Activated CD8-positive, alpha-beta T cell treated with anti-CD3 and anti-CD28 coated beads, Interleukin-2, amount 10 ng/mL, durations not matched to agents 7 days and 5 days (primary cell): ENCODE results near the gene USP20. TPM values are rescaled to one million over a fixed set of nuclear protein-coding genes. Genes with fewer than 3 reads are reported as not detected.

Experiments used
- ATAC-seq: fragments of 150-1000 bp; cut with Tn5 transposase; one replicate; pipeline ENCODE4 v1.10.0; 2021; ENCODE audit warnings: moderate library complexity
- CTCF ChIA-PET: fragments of 350-600 bp; sonication (Branson Sonifier 250); formaldehyde crosslinking; loops from one replicate; lab custom pipeline; 2021; ENCODE audit warnings: antibody characterized with exemption; lab: Charles Lee
- POLR2A ChIA-PET: fragments of 350-600 bp; sonication (Branson Sonifier 250); formaldehyde crosslinking; loops from one replicate; lab custom pipeline; 2021; ENCODE audit warnings: antibody characterized with exemption; lab: Charles Lee
- DNase-seq: peaks from one replicate; pipeline ENCODE4 v3.0.0-alpha.2; 2020
- H3K27ac Mint-ChIP-seq: one replicate; pipeline ENCODE4 v1.8.0; 2021; ENCODE audit warnings: mild to moderate bottlenecking, mixed read lengths
- H3K27me3 Mint-ChIP-seq: one replicate; pipeline ENCODE4 v1.8.0; 2021; ENCODE audit warnings: low read depth, mixed read lengths
- H3K36me3 Mint-ChIP-seq: one replicate; pipeline ENCODE4 v1.8.0; 2021; ENCODE audit warnings: low read depth, mixed read lengths
- H3K4me1 Mint-ChIP-seq: one replicate; pipeline ENCODE4 v1.8.0; 2021; ENCODE audit warnings: low read depth, mixed read lengths
- H3K4me3 Mint-ChIP-seq: one replicate; pipeline ENCODE4 v1.8.0; 2021; ENCODE audit warnings: mild to moderate bottlenecking, mixed read lengths
- H3K9me3 Mint-ChIP-seq: one replicate; pipeline ENCODE4 v1.8.0; 2022; ENCODE audit warnings: mixed read lengths; ENCODE audit not compliant: insufficient read depth
- total RNA-seq, 2 experiments: library from RNA; stranded (reverse); gene quantifications; one replicate each; pipeline ENCODE4 v1.2.3, GENCODE V29; 2021

Gene USP20
- total RNA-seq, 2 experiments from 2014 or later = 86.2 to 87.4 TPM

DNA sequence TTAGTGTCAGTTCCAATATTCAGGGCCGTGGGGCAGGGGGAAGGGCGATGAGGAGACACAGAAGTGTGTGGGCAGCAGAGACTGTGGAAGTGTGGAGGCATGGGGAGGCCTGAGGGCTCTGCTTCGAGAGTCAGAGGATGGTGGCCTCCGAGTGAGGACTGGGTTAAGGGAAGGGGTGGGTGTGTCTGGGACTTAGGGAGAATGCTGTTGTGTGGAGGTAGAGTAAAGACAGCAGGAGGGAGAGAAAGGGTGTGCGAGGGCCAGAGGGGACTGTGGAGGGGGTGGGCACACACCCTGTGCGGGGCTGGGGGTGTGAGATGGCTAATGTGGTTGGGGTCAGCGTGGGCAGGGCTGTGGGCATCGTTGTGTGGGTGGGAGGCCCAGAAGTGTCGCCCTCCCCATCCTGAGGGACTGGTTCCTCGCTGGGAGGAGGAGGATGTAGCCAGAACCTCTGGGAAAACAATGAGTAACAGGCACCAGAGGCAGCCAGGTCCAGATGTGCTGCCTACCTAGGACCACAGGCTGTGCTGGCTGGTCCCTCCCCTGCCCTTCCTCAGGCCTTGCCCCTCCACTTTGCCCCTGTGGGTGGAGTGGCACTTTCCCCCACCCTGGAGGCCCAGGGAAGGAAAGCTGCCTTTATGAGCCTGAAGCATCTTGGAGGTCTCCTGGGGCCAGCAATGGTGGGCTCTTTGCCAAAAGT is 4.2 kb downstream of the USP20 start:
- DNase-seq = no peak
- H3K27ac Mint-ChIP-seq = peak overlapping the region; percentile 90
- H3K36me3 Mint-ChIP-seq = peaks cover 51% of the 10 kb centered on the region
- peaks cover 61% of the 10 kb centered on the region for H3K4me1 Mint-ChIP-seq
- H3K4me3 Mint-ChIP-seq = peak overlapping the region; percentile 66
- POLR2A ChIA-PET = interaction anchor here (0.9 to 1.7 kb wide), 5 partner anchors 25 to 47 kb away, joined by 4 to 7 read pairs (median 5); no protein-coding TSS in a partner anchor
- H3K27me3 Mint-ChIP-seq = no peaks in the 10 kb centered on the region
- no peaks in the 10 kb centered on the region for H3K9me3 Mint-ChIP-seq
- no peak for ATAC-seq
- CTCF ChIA-PET = interaction anchor here (0.7 to 2.2 kb wide), 7 partner anchors 9 to 48 kb away, joined by 3 to 8 read pairs (median 5); no protein-coding TSS in a partner anchor

- Mint-ChIP-seq H3K9me3 (no peaks in the 10 kb centered on the region), H3K4me3 (peak overlapping the region; percentile 12), H3K4me1 (peaks cover 62% of the 10 kb centered on the region), H3K36me3 (peaks cover 48% of the 10 kb centered on the region), H3K27me3 (no peaks in the 10 kb centered on the region), H3K27ac (peak overlapping the region; percentile 77)
- CTCF ChIA-PET = no interaction called here
- DNase-seq = no peak
- POLR2A ChIA-PET = no interaction called here
- ATAC-seq = no peak
These were observed 4.8 kb downstream of the USP20 start for GRCh38 chr9:129840034-129840433.

DNA sequence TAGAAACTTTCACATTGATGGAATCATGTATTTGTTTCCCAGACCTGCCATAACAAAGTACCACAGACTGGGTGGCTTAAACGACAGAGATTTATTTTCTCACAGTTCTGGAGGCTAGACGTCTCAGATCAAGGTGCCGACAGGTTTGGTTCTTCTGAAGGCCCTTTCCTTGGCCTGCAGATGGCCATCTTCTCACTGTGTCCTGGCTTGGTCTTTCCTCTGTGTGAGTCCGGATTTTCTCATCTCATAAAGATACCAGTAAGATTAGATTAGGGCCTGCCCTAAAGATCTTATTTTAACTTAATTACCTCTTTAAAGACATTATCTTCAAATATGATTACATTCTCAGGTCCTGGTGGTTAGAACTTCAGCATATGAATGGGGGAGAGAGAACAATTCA is 5.8 kb downstream of the USP20 start:
- H3K27ac Mint-ChIP-seq = peak overlapping the region; percentile 29

DNA sequence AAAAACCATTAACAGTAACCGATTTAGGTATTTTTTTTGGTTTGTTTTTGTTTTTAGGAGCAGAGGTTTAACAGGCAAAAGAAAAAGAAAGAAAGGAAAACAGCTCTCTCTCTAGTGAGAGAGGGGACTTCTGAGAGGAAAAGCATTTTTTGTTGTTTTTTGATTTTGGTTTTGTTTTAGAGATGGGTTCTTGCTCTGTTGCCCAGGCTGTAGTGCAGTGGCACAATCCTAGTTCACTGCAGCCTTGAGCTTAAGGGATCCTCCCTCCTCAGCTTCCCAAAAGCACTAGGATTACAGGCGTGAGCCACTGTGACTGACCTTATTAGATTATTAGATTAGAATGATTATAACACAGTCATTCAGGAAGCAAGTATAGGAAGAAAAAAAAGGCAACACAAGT is 10.1 kb downstream of the USP20 start:
- Mint-ChIP-seq H3K9me3 (no peaks in the 10 kb centered on the region), H3K4me3 (no peak overlapping the region), H3K27ac (peak overlapping the region; percentile 66), H3K4me1 (peaks cover 47% of the 10 kb centered on the region), H3K27me3 (no peaks in the 10 kb centered on the region), H3K36me3 (peaks cover 37% of the 10 kb centered on the region)
- ATAC-seq (no peak), DNase-seq (no peak)
- ChIA-PET POLR2A (interaction anchor here (0.7 kb wide), 1 partner anchor 53 kb away, joined by 3 read pairs; no protein-coding TSS in a partner anchor), CTCF (no interaction called here)

More for the DNA sequence above, 5.8 kb downstream of the USP20 start:
- no peaks in the 10 kb centered on the region for H3K27me3 Mint-ChIP-seq
- H3K9me3 Mint-ChIP-seq = no peaks in the 10 kb centered on the region
- ATAC-seq = no peak
- no peak for DNase-seq
- H3K36me3 Mint-ChIP-seq = peaks cover 45% of the 10 kb centered on the region
- no peak overlapping the region for H3K4me3 Mint-ChIP-seq
- H3K4me1 Mint-ChIP-seq = peaks cover 68% of the 10 kb centered on the region
- POLR2A ChIA-PET = interaction anchor here (0.9 to 1.3 kb wide), 2 partner anchors 10 to 22 kb away, joined by 3 read pairs; no protein-coding TSS in a partner anchor
- CTCF ChIA-PET = no interaction called here

DNA sequence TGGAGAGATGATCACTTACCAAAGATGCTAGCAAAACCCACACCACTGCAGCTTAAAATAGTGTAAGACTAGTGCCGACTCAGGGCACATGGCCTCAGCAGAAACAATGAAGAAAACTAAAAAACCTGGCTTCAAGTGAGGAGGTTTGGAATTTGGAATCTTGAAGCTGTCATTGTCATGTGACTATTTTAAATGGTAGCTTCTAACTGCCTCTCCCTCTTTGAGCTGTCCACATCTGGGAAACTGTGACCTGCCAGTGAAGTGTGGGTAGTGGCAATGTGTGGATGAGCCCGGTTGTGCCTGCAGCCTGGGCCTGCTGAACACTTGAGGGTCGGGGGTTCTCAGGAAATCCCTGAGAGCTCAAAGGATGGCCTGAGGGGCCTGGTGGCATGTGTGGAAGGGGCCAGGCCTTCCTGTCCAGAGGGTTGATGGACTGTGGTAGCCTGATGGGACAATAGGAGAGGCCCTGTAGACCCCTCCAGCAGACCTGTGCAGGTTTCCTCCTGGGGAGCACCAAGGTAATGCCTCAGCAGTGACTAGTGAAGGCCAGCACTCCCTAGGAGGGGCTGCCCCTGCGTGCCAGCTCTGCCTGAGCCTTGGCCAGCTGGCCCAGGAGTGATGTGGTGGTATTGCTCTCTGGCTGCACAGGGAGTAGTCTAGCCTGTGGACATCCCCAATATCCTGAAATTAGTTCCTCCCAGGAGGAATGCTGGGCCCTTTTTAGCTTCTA is 13.6 kb downstream of the USP20 start:
- no peaks in the 10 kb centered on the region for H3K9me3 Mint-ChIP-seq
- ATAC-seq (no peak), DNase-seq (no peak)
- CTCF ChIA-PET = interaction anchor here (0.8 to 1.4 kb wide), 4 partner anchors 10 to 110 kb away, joined by 3 to 6 read pairs (median 4); no protein-coding TSS in a partner anchor
- H3K27ac Mint-ChIP-seq = peak overlapping the region; percentile 57
- H3K4me1 Mint-ChIP-seq = peaks cover 61% of the 10 kb centered on the region
- POLR2A ChIA-PET = interaction anchor here (0.5 to 2.1 kb wide), 4 partner anchors 12 to 19 kb away, joined by 3 to 6 read pairs (median 3); no protein-coding TSS in a partner anchor
- H3K36me3 Mint-ChIP-seq = peaks cover 50% of the 10 kb centered on the region
- no peak overlapping the region for H3K4me3 Mint-ChIP-seq
- no peaks in the 10 kb centered on the region for H3K27me3 Mint-ChIP-seq

DNA sequence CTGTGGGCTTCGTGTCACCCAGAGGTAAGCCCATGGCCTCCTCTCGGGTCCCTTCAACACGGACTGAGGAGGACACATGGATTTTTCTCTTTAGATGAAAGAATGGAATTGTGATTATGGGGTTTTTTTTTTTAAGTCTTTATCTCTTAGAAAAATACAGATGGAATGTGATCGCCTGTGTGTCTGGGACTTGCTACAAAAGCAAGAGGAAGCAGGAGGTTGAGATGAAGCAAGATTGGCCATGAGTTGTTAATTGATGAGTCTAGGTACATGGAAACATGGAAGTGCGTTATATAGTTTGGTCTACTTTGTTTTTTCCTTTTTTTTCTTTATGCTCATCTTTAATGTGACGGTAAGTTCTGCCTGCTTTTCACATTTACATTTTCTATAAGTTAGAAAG is 14.6 kb downstream of the USP20 start:
- Mint-ChIP-seq H3K27ac (peak overlapping the region; percentile 12), H3K9me3 (no peaks in the 10 kb centered on the region)

GRCh38 chr9:129850821-129851550 is 15.7 kb downstream of the USP20 start:
- POLR2A ChIA-PET = interaction anchor here (1.0 to 2.2 kb wide), 3 partner anchors 9 to 34 kb away, joined by 3 to 7 read pairs (median 4); partner anchors contain the start of genes C9orf78 and USP20
- Mint-ChIP-seq H3K36me3 (peaks cover 67% of the 10 kb centered on the region), H3K27ac (peak overlapping the region; percentile 46), H3K9me3 (no peaks in the 10 kb centered on the region), H3K27me3 (no peaks in the 10 kb centered on the region), H3K4me1 (peaks cover 76% of the 10 kb centered on the region), H3K4me3 (no peak overlapping the region)
- ATAC-seq = no peak
- CTCF ChIA-PET = interaction anchor here (1.0 to 1.7 kb wide), 2 partner anchors 14 to 34 kb away, joined by 4 to 8 read pairs; no protein-coding TSS in a partner anchor
- no peak for DNase-seq

More for the DNA sequence above, 14.6 kb downstream of the USP20 start:
- DNase-seq (no peak), ATAC-seq (no peak)
- ChIA-PET POLR2A (interaction anchor here (2.1 to 2.2 kb wide), 2 partner anchors 13 to 14 kb away, joined by 6 to 7 read pairs; partner anchors contain the start of genes C9orf78 and USP20), CTCF (interaction anchor here (1.4 kb wide), 1 partner anchor 13 kb away, joined by 4 read pairs; no protein-coding TSS in a partner anchor)
- Mint-ChIP-seq H3K4me1 (peaks cover 72% of the 10 kb centered on the region), H3K4me3 (no peak overlapping the region), H3K36me3 (peaks cover 59% of the 10 kb centered on the region), H3K27me3 (no peaks in the 10 kb centered on the region)

- no peak for ATAC-seq
- ChIA-PET POLR2A (interaction anchor here (1.0 to 2.2 kb wide), 4 partner anchors 10 to 34 kb away, joined by 3 to 7 read pairs (median 4); partner anchors contain the start of genes C9orf78 and USP20), CTCF (interaction anchor here (1.0 to 1.7 kb wide), 2 partner anchors 15 to 33 kb away, joined by 4 to 8 read pairs; no protein-coding TSS in a partner anchor)
- Mint-ChIP-seq H3K4me3 (no peak overlapping the region), H3K27ac (peak overlapping the region; percentile 63), H3K9me3 (no peaks in the 10 kb centered on the region), H3K4me1 (peaks cover 84% of the 10 kb centered on the region), H3K36me3 (peaks cover 74% of the 10 kb centered on the region), H3K27me3 (no peaks in the 10 kb centered on the region)
- no peak for DNase-seq
These were observed 16.6 kb downstream of the USP20 start for GRCh38 chr9:129851821-129852220.

GRCh38 chr9:129852579-129852978 is 17.3 kb downstream of the USP20 start:
- H3K4me1 Mint-ChIP-seq = peaks cover 92% of the 10 kb centered on the region
- H3K4me3 Mint-ChIP-seq = no peak overlapping the region
- POLR2A ChIA-PET = interaction anchor here (1.2 kb wide), 1 partner anchor 12 kb away, joined by 3 read pairs; no protein-coding TSS in a partner anchor
- no peaks in the 10 kb centered on the region for H3K9me3 Mint-ChIP-seq
- CTCF ChIA-PET = interaction anchor here (2.3 kb wide), 1 partner anchor 14 kb away, joined by 7 read pairs; no protein-coding TSS in a partner anchor
- ATAC-seq (no peak), DNase-seq (no peak)
- H3K27ac Mint-ChIP-seq = no peak overlapping the region
- H3K27me3 Mint-ChIP-seq = no peaks in the 10 kb centered on the region
- H3K36me3 Mint-ChIP-seq = peaks cover 77% of the 10 kb centered on the region

- Mint-ChIP-seq H3K36me3 (peaks cover 80% of the 10 kb centered on the region), H3K4me1 (peaks cover 95% of the 10 kb centered on the region), H3K27me3 (no peaks in the 10 kb centered on the region), H3K9me3 (no peaks in the 10 kb centered on the region), H3K4me3 (no peak overlapping the region), H3K27ac (peak overlapping the region; percentile 51)
- ChIA-PET CTCF (interaction anchor here (1.2 to 2.3 kb wide), 2 partner anchors 15 to 32 kb away, joined by 4 to 7 read pairs; no protein-coding TSS in a partner anchor), POLR2A (interaction anchor here (0.9 to 1.7 kb wide), 4 partner anchors 17 to 188 kb away, joined by 3 to 4 read pairs (median 3); no protein-coding TSS in a partner anchor)
- ATAC-seq = no peak
- no peak for DNase-seq
These were observed 18.4 kb downstream of the USP20 start for GRCh38 chr9:129853614-129854013.
